OCI-M1 (cell line): Measurements from ENCODE around the gene WDFY4.

Experiments used
- DNase-seq: peaks from one replicate; lab custom pipeline; 2025; lab: John Stamatoyannopoulos, UW

WDFY4 gene

DNA sequence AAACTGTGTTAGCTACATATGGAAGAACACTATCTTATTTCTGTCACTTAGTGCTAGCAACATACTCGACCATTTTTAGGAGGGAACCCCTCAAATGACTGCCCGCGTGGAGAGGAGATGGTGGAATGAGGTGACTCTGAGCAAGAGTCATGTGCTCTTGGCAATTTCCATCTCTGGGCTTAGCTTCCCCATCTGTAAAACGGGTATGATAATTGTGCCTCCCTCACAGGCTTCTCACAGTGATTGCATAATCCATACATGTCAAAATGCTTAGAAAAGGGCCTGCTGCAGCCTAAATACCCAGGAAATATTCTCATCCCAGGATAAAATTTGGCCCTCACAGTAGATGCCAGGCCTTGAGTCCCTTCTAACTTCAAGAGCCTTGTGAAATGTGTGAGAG lies 86.6 kb downstream of the WDFY4 start:
- DNase-seq = no peak

DNA sequence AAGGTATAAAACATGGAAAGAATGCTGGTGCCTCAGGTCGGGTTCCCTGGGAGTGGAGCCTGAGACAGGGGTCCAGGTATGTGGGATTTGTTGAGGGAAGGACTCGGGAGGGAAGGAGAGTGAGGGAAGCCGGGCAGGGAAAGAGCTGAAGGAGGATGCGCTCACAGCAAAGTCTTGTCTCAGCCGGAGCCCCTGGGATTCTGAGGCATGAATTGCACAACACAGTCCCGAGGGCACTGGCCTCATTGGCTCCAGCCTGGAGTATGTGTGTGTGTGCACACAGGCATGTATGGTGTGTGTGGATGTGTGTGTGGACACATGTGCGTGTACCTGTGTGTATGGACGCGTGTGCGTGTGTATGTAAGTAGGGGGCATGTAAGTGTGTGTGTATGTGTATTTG lies 87.4 kb downstream of the WDFY4 start:
- DNase-seq = no peak

DNA sequence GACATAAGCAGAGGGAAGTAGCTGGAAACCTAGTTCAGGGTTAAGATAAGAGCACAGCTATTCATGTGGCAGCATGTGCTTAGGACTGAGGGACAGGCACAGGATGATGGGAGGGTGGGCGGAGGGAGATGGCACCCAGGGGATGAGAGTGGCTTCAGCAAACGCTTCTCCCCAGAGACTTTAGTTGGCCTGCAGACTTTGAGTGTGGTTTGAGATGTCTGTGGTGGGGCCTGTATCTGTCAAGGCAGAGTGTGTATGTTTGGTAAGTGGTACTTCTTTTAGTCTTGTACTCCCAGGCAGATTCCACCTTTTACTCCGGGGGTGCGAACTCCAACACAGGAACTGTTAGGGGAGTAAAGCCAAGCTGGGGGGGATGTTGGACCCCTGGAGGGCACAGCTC lies 88.9 kb downstream of the WDFY4 start:
- DNase-seq = no peak

DNA sequence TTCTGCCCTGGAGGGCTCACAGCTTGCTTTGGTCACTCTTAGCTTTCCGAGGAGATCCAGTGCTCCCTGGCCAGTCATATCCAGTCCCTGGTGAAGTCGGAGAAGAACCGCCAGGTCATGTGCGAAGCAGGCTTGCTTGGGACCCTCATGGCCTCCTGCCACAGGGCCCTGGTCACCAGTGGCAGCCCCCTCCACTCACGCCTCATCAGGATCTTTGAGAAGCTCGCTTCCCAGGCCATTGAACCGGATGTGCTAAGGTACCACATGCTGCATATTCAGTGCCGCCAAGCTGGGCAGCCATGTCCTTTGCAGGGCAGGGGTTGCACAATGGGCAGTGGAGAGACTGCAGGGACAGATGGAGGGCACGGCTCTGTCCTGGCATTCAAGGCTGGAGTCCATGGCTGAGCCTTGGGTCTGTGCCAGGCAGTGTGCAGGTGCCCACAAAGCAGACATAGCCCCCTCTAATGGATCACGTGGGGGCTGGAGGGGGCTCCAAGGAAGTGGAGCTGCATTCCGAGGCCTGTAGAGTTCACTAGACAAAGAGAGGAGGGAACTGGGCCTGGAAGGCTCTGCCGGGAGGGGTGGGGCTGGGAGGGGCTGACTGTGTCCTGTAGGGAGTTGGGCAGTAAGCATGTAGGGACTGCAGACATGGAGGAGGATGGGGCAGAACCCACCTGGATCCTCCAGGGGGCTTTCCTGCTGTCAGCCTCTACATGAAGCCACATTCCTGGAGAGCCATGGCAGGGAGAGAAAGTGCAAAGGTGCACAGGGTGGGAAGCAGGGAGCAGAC lies 89.9 kb downstream of the WDFY4 start:
- DNase-seq = no peak

DNA sequence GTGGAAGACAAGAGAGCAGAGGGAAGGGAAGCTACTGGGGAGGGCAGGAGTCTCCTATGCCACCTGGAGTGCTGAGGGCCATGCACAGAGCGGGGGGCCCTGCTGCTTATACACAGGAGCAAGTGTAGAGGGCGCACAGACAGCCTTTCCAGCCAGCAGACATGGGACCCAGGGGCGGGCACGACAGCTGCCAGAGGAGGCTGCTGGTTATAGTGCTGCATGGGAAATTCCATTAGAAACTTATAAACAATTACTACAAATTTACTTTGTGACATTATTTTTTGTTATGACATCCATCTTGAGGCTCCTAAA lies 90.5 kb downstream of the WDFY4 start:
- no peak for DNase-seq

DNA sequence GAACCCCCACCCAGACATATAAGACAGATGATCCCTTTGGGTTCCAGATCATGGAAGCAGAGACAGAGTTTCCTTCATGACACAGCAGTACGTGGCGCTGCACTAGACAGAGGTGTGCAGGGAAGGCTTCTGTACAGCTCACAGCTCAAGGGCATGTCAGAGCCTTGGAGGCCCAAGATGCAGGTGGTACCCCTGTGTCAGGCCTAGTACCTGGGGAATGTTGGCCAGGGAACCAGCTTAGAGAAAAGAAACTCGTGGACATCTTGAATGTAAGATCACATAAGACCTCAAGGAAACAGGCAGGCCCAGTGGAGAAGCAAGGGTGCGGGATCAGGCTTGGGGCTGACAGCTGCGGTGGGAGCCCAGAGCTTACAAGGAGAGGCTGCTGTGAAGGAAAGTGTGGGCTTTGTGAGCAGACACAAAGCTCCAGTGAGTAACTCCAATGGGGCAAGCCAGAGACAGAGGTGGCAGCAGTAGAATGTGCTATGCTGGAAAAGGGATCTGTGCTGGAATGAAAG lies 91.4 kb downstream of the WDFY4 start:
- no peak for DNase-seq

DNA sequence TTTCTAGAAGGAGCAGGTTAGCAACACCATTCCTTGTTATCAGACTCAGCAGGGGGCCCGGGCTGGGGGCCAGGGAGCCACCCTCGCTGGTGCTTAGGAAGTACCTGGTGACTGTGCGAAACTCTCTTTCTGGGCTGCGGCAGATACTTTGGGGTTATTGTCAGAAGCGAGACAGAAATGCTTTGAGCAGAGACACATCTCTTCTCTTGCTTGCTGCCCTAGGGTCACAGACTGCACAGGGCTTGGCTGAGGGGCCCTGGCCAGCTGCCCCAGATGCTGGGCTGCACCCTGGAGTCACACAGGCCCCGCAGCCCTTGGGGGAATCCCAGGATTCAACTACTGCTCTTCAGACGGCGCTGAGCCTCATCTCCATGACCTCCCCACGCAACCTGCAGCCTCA lies 91.9 kb downstream of the WDFY4 start:
- DNase-seq = no peak

DNA sequence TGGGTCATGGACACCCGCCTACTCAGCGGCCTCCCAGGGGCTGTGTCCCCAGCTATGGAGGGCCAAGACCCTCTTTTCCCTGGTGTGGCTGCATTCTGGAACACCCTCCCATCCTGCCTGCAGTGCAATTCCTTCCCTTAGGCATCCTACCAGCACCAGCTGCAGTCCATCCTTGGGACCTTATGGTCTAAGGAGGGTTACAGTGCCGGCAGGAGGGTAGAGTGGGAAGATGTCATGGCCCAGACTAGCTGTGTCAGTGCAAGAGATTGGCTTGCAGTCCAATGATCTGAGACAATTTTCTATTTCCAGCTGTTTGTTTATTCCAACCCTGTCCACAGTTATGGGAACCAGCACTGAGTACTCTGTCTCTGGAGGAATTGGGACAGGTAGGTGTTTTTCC lies 92.4 kb downstream of the WDFY4 start:
- no peak for DNase-seq

DNA sequence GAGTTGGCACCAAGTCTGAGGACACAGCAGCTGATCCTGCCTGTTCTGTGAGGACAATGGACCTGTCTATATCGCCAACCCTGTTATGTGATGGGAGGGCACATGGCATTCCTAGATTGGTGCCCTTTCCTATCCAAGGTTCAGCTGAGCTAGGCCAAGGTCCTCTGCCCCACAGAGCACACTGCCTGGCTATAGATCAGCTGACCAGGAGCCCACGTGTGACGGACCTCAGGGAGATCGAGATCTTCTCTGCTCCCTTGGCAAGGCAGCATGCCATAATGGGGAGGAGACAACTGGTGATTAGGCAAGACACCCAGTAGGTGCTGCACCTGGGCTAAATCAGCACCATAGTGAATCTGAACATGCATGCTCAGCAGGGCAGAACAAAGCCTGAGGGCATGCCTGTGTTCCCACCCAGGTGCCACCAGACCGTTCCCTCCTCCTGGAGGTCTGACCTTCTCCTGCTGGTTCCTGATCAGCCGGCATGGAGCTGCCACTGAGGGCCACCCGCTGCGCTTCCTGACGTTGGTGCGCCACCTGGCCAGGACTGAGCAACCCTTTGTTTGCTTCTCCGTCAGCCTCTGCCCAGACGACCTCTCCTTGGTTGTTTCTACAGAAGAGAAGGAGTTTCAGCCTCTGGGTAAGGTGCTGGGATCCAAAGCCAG lies 93.7 kb downstream of the WDFY4 start:
- no peak for DNase-seq

DNA sequence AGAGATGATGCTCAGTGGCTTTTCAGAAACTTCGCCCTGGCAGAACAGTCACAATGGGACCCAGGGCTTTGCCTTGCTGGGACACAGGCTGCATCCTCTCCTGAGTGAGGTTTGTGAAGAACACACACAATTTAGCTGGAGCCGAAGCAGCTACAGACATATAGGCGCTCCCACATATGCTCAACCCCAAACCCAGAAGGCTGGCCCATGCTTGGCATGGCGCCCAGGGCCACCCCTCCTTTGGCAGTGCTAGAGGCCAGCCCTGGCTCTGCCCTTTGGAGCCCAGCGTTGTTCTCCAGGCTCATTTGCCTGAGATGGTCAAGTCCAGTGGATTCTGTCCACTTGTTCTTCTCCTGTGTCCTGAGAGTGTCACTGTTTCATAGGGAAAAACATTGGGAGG lies 94.4 kb downstream of the WDFY4 start:
- no peak for DNase-seq

DNA sequence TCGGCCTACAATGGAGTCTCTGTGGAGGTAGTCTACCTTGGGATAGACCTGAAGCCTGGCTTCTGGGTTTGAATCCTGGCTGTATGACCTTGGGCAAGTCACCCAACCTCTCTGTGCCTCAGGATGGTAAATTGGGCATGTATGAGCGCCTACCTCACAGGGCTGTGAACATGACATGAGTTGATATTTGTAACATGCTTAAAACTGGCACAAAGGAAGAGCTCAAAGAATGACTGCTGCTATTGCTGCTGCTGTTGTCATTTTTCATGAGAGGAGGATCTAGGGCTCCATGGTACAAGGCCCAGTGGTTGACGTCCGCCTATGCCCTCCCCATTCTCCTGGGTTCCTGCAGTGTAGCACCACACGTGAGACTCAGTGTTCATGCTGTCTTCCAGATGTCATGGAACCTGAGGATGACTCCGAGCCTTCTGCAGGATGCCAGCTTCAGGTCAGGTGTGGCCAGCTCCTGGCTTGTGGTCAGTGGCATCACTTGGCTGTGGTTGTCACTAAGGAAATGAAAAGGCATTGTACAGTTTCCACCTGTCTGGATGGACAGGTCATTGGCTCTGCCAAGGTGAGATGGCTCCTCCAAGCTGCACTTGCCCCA lies 95.0 kb downstream of the WDFY4 start:
- no peak for DNase-seq

DNA sequence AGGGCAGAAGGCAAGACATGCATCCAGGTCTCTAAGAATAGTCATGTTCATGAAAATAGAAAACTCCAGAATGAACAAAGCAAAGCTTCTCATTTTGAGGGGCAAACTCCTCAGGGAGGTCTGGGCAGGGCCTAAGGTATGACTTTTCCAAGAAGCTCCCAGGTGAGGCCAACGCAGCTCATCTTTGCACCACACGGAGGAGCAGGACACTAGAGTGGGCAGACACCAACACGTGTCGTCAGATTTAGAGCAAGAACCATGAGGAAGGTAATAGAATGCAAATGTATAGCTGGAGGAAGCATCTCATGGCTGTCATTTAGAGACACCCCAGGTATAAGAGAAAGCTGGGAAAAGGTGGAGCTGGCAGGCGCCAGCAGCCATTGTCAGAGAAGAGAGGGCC lies 95.7 kb downstream of the WDFY4 start:
- DNase-seq = no peak

DNA sequence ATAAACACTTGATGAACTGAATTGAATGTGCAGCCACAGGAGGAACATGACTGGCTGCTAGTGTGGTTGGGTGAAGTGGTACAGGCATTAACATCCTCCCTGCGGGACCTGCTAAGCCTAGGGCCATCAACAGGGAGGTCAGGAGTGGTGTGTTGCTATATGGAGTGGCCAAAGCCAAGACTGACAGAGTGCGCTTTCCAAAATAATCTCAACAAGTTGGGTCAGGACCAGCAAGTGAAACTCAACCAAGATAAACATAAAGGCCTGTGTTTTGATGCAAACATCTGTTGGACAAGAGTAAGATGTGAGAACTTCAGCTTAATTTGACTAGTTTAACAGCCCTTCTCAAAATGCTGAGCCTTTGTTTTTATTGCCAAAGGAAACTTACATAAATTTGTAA lies 97.7 kb downstream of the WDFY4 start:
- no peak for DNase-seq

DNA sequence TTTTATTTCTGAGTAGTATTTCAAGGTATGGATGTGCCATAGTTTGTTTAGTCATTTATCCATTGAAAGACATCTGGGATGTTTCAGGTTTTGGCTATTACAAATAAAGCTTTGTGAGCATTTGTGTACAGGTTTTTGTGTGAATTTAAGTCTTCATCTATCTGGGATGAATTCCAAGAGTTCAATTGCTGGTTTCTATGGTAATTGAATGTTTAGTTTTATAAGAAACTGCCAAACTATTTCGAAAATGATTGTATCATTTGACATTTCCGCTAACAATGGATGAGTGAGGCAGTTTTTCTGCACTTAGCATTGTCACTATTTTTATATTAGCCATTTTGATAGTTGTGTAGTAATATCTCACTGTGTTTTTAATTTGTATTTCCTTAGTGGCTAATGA lies 99.4 kb downstream of the WDFY4 start:
- DNase-seq = no peak

DNA sequence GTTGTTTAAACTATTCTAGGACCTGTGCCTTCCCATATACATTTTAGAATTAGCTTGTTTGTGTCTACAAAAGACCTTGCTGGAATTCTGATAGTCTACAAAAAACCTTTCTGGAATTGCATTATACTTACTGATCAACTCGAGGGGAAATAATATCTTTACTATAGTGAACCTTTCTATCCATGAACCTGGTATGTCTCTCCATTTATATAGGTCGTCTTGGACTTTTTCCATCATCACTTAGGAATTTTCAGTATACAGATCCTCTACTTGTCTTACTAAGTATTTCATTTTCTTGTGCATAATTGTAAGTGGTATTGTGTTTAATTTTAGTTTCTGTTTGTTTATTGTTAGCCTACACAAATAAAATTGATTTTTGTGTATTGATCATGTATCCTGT lies 101.1 kb downstream of the WDFY4 start:
- DNase-seq = no peak

DNA sequence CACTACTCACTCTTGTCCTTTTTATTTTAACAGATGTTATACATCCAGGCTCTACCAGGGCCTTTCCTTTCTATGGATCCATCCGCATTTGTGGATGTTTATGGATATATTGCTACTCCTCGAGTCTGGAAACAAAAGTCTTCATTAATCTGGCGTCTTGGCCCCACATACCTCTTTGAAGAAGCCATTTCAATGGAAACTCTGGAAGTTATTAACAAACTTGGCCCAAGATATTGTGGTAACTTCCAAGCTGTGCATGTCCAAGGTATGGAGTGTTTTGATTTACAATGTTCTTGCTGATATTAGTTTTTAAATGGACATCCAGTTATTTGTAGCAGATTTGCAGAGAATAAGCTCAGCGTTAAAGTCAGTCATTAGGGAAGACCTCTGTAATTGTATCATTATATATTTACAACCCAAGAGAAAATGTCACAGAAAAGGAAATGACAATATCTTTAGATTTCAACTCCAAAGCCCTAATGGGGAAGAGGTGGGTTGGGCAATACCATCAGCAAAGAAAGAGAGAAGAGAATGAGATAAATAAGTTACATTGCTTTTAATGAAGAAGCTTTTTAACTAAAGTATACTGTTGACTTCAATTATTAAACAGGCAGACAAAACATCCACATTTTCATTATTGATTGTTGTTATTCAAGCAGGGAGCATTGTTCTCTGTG lies 102.1 kb downstream of the WDFY4 start:
- DNase-seq = no peak

DNA sequence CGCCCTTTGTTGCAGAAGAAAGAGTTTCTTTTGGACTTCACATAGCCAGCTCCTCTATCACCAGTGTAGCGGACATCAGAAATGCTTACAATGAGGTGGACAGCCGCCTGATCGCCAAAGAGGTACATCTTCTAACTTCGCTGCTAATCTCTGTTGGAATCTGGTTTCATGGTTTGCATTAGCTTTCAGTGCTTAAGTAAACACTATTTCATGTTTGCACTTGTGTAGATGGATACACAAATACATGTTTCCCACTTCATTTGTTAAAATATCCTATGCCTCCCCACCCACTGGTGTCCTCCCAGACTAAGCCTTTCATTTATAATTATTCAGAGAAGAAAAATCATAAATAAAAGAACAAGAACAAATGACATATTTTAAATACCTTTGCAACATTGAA lies 103.9 kb downstream of the WDFY4 start:
- DNase-seq = no peak

DNA sequence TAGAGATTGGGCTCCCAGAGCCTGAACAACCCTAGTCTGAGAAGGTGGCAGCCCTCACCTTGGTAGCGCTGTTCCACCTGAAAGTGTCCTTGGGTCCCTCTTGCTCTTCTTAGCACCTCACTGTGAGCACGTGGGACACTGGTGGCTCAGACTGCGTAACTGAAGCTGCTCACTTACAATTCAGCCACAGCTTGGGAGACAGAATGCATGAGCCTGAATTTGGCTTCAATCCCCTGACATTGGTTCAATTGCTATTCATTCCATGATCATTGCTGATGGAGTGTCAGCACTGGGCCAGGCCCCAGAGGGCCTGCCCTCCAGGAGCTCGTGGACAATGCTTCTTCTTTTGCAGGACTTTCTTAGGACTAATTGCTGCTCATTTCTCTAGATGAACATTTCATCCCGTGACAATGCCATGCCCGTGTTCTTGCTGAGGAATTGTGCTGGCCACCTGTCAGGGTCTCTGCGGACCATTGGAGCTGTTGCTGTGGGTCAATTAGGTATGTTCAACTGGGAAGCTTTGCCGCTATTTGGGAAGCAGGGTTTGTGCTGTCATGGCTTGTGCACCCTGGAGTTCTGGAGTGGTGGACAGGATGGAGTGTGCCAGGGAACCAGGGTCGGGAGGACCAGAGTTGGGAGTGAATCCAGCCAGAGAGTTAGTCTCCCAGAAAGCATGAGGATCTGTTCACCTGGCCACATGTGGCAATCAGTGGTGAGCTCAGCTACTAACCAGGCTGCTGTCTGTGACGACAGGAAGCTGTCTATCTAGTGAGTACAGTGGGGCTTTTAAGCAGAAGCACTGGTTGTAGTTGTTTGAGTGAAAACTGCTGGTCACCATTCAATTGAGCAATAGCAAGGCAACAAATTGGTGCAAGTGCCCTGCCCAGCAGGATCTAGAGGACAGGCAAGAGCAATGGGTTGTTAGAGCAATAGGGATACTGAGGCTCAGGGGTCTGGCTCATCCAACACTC lies 105.1 kb downstream of the WDFY4 start:
- DNase-seq = no peak

DNA sequence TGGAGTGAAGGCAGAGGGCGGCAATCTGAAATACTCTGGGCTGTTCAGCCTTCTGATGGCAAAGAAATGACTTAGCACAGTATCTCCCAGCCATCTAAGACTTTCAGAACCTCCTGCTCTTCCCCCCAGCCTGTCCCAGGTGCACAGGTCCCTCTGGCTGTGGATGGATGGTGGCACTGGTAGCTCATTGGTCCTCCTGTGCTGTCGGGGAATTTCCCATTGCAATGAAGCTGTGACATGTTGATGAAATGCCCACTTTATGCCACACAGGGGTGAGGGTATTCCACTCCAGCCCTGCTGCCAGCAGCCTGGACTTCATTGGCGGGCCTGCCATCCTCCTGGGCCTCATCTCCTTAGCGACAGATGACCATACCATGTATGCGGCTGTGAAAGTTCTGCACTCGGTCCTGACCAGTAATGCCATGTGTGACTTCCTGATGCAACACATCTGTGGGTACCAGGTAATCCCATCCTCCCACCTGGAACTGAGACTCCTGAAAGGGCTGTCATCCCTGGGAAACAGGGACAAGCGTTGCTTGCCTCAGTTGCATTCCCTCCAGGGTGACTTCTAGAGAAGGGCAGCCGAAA lies 105.9 kb downstream of the WDFY4 start:
- no peak for DNase-seq

DNA sequence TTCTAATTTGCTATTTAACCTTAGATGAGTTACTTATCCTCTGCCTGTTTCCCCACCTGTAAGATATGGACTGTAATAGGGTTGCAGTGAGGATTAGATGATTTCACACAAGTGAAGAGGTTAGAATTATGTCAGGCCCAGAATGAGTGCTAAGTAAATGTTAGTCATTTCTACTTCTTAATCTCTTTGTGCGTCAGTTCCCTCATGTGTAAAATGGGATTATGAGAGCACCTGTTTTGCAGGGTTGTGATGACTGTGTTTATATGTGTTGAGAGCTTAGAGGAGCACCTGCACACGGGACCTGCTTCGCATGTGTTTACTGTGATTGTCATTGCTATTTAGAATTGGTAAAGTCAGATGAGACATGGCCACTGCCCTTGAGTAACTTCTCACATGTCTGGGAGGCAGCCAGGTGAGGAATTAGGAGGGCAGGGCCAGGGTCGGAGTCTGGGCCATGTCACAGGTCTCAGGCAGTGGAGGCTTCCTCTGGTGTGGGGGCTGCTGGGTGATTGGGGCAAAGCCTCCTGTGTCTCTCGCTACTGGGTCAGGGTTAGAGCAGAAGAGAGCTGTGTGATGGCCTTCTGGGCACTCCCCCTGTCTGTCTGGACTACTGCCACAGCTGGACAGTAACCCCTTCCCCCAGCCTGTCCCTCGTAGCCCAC lies 106.7 kb downstream of the WDFY4 start:
- DNase-seq = no peak

DNA sequence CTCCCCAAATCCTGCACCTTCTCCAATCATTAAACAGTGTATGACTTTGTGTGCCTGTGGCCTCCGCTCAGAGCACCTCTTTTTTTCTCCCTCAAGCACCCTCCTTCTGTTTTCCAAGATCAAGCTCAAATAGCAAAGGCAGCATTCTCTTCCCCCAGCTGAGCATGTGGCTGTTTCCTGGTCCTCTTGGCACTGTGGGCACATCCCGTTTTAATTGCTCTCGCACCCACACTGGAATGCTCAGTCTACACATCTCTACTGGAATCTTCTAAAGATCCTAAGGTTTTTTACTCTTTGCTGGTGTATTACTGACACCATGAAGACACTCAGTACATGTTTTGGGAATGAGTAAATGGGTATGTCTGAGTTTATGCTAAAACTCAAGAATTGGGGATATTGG lies 107.4 kb downstream of the WDFY4 start:
- DNase-seq = no peak
